Trophoblast cell (in vitro differentiated cells and primary cell): ENCODE measurements around the gene SLC6A11.

Experiments used
- DNase-seq, 2 donors: peaks; one replicate each; pipeline ENCODE4 v3.0.0-alpha.2; 2016
- H2AFZ ChIP-seq: 2 replicates; pipeline ENCODE4 v1.6.1; 2013; ENCODE audit warnings: low read length, moderate library complexity, mild to moderate bottlenecking; ENCODE audit not compliant: insufficient read depth, poor library complexity
- H2AK5ac ChIP-seq: 2 replicates; pipeline ENCODE4 v1.6.1; 2013; ENCODE audit warnings: mild to moderate bottlenecking, low read length
- H2BK120ac ChIP-seq: 2 replicates; pipeline ENCODE4 v1.6.1; 2013; ENCODE audit warnings: low read length, mild to moderate bottlenecking, moderate library complexity; ENCODE audit not compliant: insufficient read depth, poor library complexity
- H2BK12ac ChIP-seq: 2 replicates; pipeline ENCODE4 v1.6.1; 2013; ENCODE audit warnings: mild to moderate bottlenecking, low read length, moderate library complexity
- H2BK5ac ChIP-seq: 2 replicates; pipeline ENCODE4 v1.6.1; 2013; ENCODE audit warnings: low read length, low read depth, moderate library complexity, mild to moderate bottlenecking; ENCODE audit not compliant: poor library complexity
- H3K14ac ChIP-seq: 2 replicates; pipeline ENCODE4 v1.6.1; 2013; ENCODE audit warnings: mild to moderate bottlenecking, low read length
- H3K18ac ChIP-seq: 2 replicates; pipeline ENCODE4 v1.6.1; 2013; ENCODE audit warnings: mild to moderate bottlenecking, low read length
- H3K23ac ChIP-seq: 2 replicates; pipeline ENCODE4 v1.6.1; 2013; ENCODE audit warnings: low read length
- H3K27ac ChIP-seq: 2 replicates; pipeline ENCODE4 v1.5.1; 2013; ENCODE audit warnings: low read depth, mild to moderate bottlenecking, inconsistent platforms, low read length, moderate library complexity
- H3K27me3 ChIP-seq: 2 replicates; pipeline ENCODE4 v1.6.1; 2013; ENCODE audit warnings: inconsistent platforms, mild to moderate bottlenecking, low read length, moderate library complexity; ENCODE audit not compliant: insufficient read depth
- H3K36me3 ChIP-seq, 2 experiments: 1 replicate in 1 of 2; 2 replicates in 1 of 2; pipeline ENCODE4 v1.6.1; 2013; ENCODE audit warnings: low read length in 2 of 2, mild to moderate bottlenecking in 2 of 2, moderate library complexity in 1 of 2; ENCODE audit not compliant: insufficient read depth in 2 of 2, control insufficient read depth in 1 of 2
- H3K4ac ChIP-seq: 2 replicates; pipeline ENCODE4 v1.6.1; 2013; ENCODE audit warnings: low read depth, mild to moderate bottlenecking, low read length, moderate library complexity
- H3K4me1 ChIP-seq, 2 experiments: 1 replicate in 1 of 2; 2 replicates in 1 of 2; pipeline ENCODE4 v1.6.1; 2013; ENCODE audit warnings: low read length in 2 of 2, mild to moderate bottlenecking in 2 of 2, moderate library complexity in 1 of 2; ENCODE audit not compliant: insufficient read depth in 2 of 2, control insufficient read depth in 1 of 2
- H3K4me2 ChIP-seq: 2 replicates; pipeline ENCODE4 v1.6.1; 2013; ENCODE audit warnings: inconsistent platforms, mild to moderate bottlenecking, low read length, moderate library complexity
- H3K4me3 ChIP-seq: 2 replicates; pipeline ENCODE4 v1.5.1; 2013; ENCODE audit warnings: mild to moderate bottlenecking, low read depth, low read length, inconsistent platforms
- H3K79me1 ChIP-seq: one replicate; pipeline ENCODE4 v1.6.1; 2013; ENCODE audit warnings: low read length
- H3K79me2 ChIP-seq: 2 replicates; pipeline ENCODE4 v1.6.1; 2013; ENCODE audit warnings: low read length, mild to moderate bottlenecking; ENCODE audit not compliant: control insufficient read depth, insufficient read depth, poor library complexity
- H3K9ac ChIP-seq: 2 replicates; pipeline ENCODE4 v1.6.1; 2013; ENCODE audit warnings: mild to moderate bottlenecking, low read length
- H3K9me3 ChIP-seq: 2 replicates; pipeline ENCODE4 v1.6.1; 2013; ENCODE audit warnings: low read depth, mild to moderate bottlenecking, control low read depth, inconsistent platforms, low read length; ENCODE audit not compliant: insufficient read depth
- H4K12ac ChIP-seq: 2 replicates; pipeline ENCODE4 v1.6.1; 2013; ENCODE audit warnings: low read depth, mild to moderate bottlenecking, low read length, moderate library complexity
- H4K8ac ChIP-seq: 2 replicates; pipeline ENCODE4 v1.6.1; 2013; ENCODE audit warnings: low read depth, mild to moderate bottlenecking, low read length, moderate library complexity
- H4K91ac ChIP-seq: one replicate; pipeline ENCODE4 v1.6.1; 2013; ENCODE audit warnings: low read depth, mild to moderate bottlenecking, low read length, moderate library complexity
- WGBS: extraction: QIAGEN DNeasy Blood & Tissue Kit; methylation state at CpG from one replicate; pipeline ENCODE4 v1.1.7; 2013; ENCODE audit warnings: missing lambda C conversion rate; ENCODE audit not compliant: insufficient read length, insufficient coverage; ENCODE audit errors: extremely low coverage; 5-methylcytosine and 5-hydroxymethylcytosine counted together

Gene SLC6A11

GRCh38 chr3:10792208-10792607 lies 23.8 kb upstream of the SLC6A11 start:
- Histone ChIP-seq H3K14ac (no peak overlapping the region), H2BK120ac (no peak overlapping the region), H2BK12ac (no peak overlapping the region), H3K27ac (no peak overlapping the region), H3K23ac (no peak overlapping the region), H3K4me3 (no peak overlapping the region), H2AK5ac (no peak overlapping the region), H3K9ac (no peak overlapping the region), H3K4me1 (no peaks in the 10 kb centered on the region), H3K4me2 (no peak overlapping the region), H3K18ac (no peak overlapping the region), H4K91ac (no peak overlapping the region), H2AFZ (no peak overlapping the region), H3K27me3 (no peaks in the 10 kb centered on the region), H3K4ac (no peak overlapping the region), H3K36me3 (no peaks in the 10 kb centered on the region), H2BK5ac (no peak overlapping the region), H3K79me1 (no peaks in the 10 kb centered on the region), H3K9me3 (no peaks in the 10 kb centered on the region), H4K12ac (no peak overlapping the region), H3K79me2 (no peaks in the 10 kb centered on the region), H4K8ac (no peak overlapping the region)
- WGBS = no CpG with 5 or more reads among the region's 4 CpGs
- no peak for DNase-seq

GRCh38 chr3:10798600-10799367 lies 17.2 kb upstream of the SLC6A11 start:
- Histone ChIP-seq H2BK5ac (no peak overlapping the region), H3K23ac (no peak overlapping the region), H4K12ac (no peak overlapping the region), H3K79me1 (no peaks in the 10 kb centered on the region), H3K36me3 (no peaks in the 10 kb centered on the region), H3K4me3 (no peak overlapping the region), H2AK5ac (no peak overlapping the region), H2BK120ac (no peak overlapping the region), H3K9ac (no peak overlapping the region), H3K27ac (no peak overlapping the region), H3K9me3 (no peaks in the 10 kb centered on the region), H3K4me2 (no peak overlapping the region), H2BK12ac (no peak overlapping the region), H3K18ac (no peak overlapping the region), H2AFZ (no peak overlapping the region), H3K4me1 (peaks cover 0 to 3% of the 10 kb centered on the region in 2 experiments), H3K4ac (no peak overlapping the region), H3K27me3 (no peaks in the 10 kb centered on the region), H4K8ac (no peak overlapping the region), H3K79me2 (no peaks in the 10 kb centered on the region), H4K91ac (no peak overlapping the region), H3K14ac (no peak overlapping the region)
- WGBS = no CpG with 5 or more reads among the region's 5 CpGs
- DNase-seq = no peak

GRCh38 chr3:10804183-10804648 lies 11.8 kb upstream of the SLC6A11 start:
- no peak overlapping the region for H3K14ac ChIP-seq

DNA sequence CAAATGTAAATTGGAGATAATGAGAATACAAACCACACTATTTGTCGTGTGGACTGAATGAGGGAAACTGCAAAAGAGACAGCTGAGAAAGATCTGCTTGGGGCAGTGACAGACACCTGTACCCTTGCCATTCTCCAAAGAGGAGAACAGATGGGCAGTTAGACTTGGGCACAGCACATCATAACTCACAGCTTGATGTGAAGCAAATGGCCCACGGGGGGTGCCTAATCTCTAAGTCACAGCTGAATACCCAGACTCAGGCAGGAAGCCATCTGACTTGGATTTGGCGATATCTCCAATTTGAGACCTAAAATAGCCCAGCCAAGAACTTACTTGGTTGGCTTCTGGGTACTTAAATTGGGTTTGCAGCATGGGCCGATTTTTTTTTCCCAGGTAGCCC lies 10.0 kb upstream of the SLC6A11 start:
- Histone ChIP-seq H3K4me2 (no peak overlapping the region), H3K4me3 (no peak overlapping the region)
- whole genome bisulfite sequencing = no CpG with 5 or more reads among the region's 4 CpGs

More at GRCh38 chr3:10804183-10804648, 11.8 kb upstream of the SLC6A11 start:
- WGBS = no CpG with 5 or more reads among the region's 2 CpGs
- no peaks in the 10 kb centered on the region for H3K36me3 ChIP-seq
- peak; percentile 90 to 99 for DNase-seq
- no peak overlapping the region for H2BK12ac ChIP-seq
- H2AK5ac ChIP-seq = no peak overlapping the region
- H2AFZ ChIP-seq = no peak overlapping the region
- H4K8ac ChIP-seq = no peak overlapping the region
- H4K12ac ChIP-seq = no peak overlapping the region
- H3K9me3 ChIP-seq = no peaks in the 10 kb centered on the region
- H3K18ac ChIP-seq = no peak overlapping the region
- H3K27ac ChIP-seq = no peak overlapping the region
- H2BK5ac ChIP-seq = no peak overlapping the region
- peaks cover 0 to 5% of the 10 kb centered on the region in 2 experiments for H3K4me1 ChIP-seq
- no peak overlapping the region for H4K91ac ChIP-seq
- no peaks in the 10 kb centered on the region for H3K27me3 ChIP-seq
- H3K79me1 ChIP-seq = no peaks in the 10 kb centered on the region
- H3K4me3 ChIP-seq = no peak overlapping the region
- no peak overlapping the region for H3K4ac ChIP-seq
- H3K79me2 ChIP-seq = no peaks in the 10 kb centered on the region
- H3K23ac ChIP-seq = no peak overlapping the region
- H3K9ac ChIP-seq = no peak overlapping the region
- H3K4me2 ChIP-seq = peak overlapping the region; percentile 26
- H2BK120ac ChIP-seq = no peak overlapping the region

More for the DNA sequence above, 10.0 kb upstream of the SLC6A11 start:
- H3K79me2 ChIP-seq = no peaks in the 10 kb centered on the region
- no peak overlapping the region for H3K9ac ChIP-seq
- H3K4ac ChIP-seq = no peak overlapping the region
- no peaks in the 10 kb centered on the region for H3K9me3 ChIP-seq
- no peak overlapping the region for H4K91ac ChIP-seq
- H2BK5ac ChIP-seq = no peak overlapping the region
- no peak overlapping the region for H2BK12ac ChIP-seq
- no peak overlapping the region for H2BK120ac ChIP-seq
- H3K18ac ChIP-seq = no peak overlapping the region
- H2AK5ac ChIP-seq = no peak overlapping the region
- no peak overlapping the region for H3K23ac ChIP-seq
- peaks cover 0 to 5% of the 10 kb centered on the region in 2 experiments for H3K4me1 ChIP-seq
- no peak for DNase-seq
- no peaks in the 10 kb centered on the region for H3K79me1 ChIP-seq
- no peak overlapping the region for H4K12ac ChIP-seq
- no peak overlapping the region for H2AFZ ChIP-seq
- no peaks in the 10 kb centered on the region for H3K36me3 ChIP-seq
- no peak overlapping the region for H3K27ac ChIP-seq
- H3K27me3 ChIP-seq = no peaks in the 10 kb centered on the region
- no peak overlapping the region for H4K8ac ChIP-seq
- H3K14ac ChIP-seq = no peak overlapping the region
